Measurements from ENCODE around the gene ABCB9. TPM values are rescaled to one million over a fixed set of nuclear protein-coding genes. Genes with fewer than 3 reads are reported as not detected.

ABCB9 gene
- total RNA-seq, 4 donors from 2014 or later = 4.9 to 6.8 (median 5.3) TPM

GRCh38 chr12:122988036-122988435 is 21.8 kb upstream of the ABCB9 start:
- Histone ChIP-seq H3K27me3 (no peaks in the 10 kb centered on the region), H3K4me1 (peaks cover 0 to 20% of the 10 kb centered on the region in 2 donors), H3K4me3 (replicated peaks in 1 of 3) (no peak overlapping the region), H3K27ac (no peak overlapping the region), H3K36me3 (no peaks in the 10 kb centered on the region), H3K9me3 (no peaks in the 10 kb centered on the region)
- TF ChIP-seq CTCF (IDR thresholded peaks at IDR 0.05) (no peak), POLR2A (IDR thresholded peaks at IDR 0.05) (no peak)
- intact Hi-C loops (cut with DNase I) = no loop called here
- DNase-seq = no peak
- WGBS, 2 donors = 88 to 96% methylated on average over 7 to 9 of the region's 13 CpGs

- H3K36me3 ChIP-seq = no peaks in the 10 kb centered on the region
- no peaks in the 10 kb centered on the region for H3K27me3 ChIP-seq
- intact Hi-C loops (cut with DNase I) = no loop called here
- H3K4me3 ChIP-seq (replicated peaks in 1 of 3) = no peak overlapping the region
- no peak for DNase-seq
- 95 to 96% methylated on average over 23 to 25 of the region's 39 CpGs for WGBS, 2 donors
- H3K4me1 ChIP-seq = peaks cover 0 to 27% of the 10 kb centered on the region in 2 donors
- no peaks in the 10 kb centered on the region for H3K9me3 ChIP-seq
- TF ChIP-seq POLR2A (IDR thresholded peaks at IDR 0.05) (no peak), CTCF (IDR thresholded peaks at IDR 0.05) (no peak)
- H3K27ac ChIP-seq = no peak overlapping the region
Observed at GRCh38 chr12:122987086-122987951, 21.1 kb upstream of the ABCB9 start.

GRCh38 chr12:122986258-122986871 is 20.1 kb upstream of the ABCB9 start:
- no peaks in the 10 kb centered on the region for H3K27me3 ChIP-seq
- no peak for DNase-seq
- no peak overlapping the region for H3K4me3 ChIP-seq (replicated peaks in 1 of 3)
- H3K27ac ChIP-seq = no peak overlapping the region
- intact Hi-C loops (cut with DNase I) = no loop called here
- H3K36me3 ChIP-seq = no peaks in the 10 kb centered on the region
- peaks cover 9 to 37% of the 10 kb centered on the region in 2 donors for H3K4me1 ChIP-seq
- TF ChIP-seq CTCF (IDR thresholded peaks at IDR 0.05) (no peak), POLR2A (IDR thresholded peaks at IDR 0.05) (no peak)
- 95 to 98% methylated on average over 20 to 29 of the region's 40 CpGs for WGBS, 2 donors
- H3K9me3 ChIP-seq = no peaks in the 10 kb centered on the region

- intact Hi-C loops (cut with DNase I) = no loop called here
- no peak for DNase-seq
- Histone ChIP-seq H3K27me3 (no peaks in the 10 kb centered on the region), H3K36me3 (no peaks in the 10 kb centered on the region), H3K9me3 (no peaks in the 10 kb centered on the region), H3K27ac (no peak overlapping the region), H3K4me1 (peaks cover 12 to 39% of the 10 kb centered on the region in 2 donors), H3K4me3 (replicated peaks in 1 of 3) (no peak overlapping the region)
- WGBS, 2 donors = 75 to 90% methylated on average over 10 to 27 of the region's 45 CpGs
- no peak for TF ChIP-seq CTCF (IDR thresholded peaks at IDR 0.05)
- no peak for TF ChIP-seq POLR2A (IDR thresholded peaks at IDR 0.05)
Observed at GRCh38 chr12:122985338-122986257, 19.3 kb upstream of the ABCB9 start.
